Activated T-helper 1 cell treated with Interleukin-2 at 50 U/mL for 16 hours (primary cell): ENCODE measurements around the gene ADAM19.

Experiments used
- DNase-seq: peaks from one replicate; pipeline ENCODE4 v3.0.0-alpha.2; 2020; ENCODE audit warnings: low read depth

ADAM19 gene

GRCh38 chr5:157514974-157515373 lies 60.6 kb downstream of the ADAM19 start:
- no peak for DNase-seq

GRCh38 chr5:157513182-157513581 lies 62.4 kb downstream of the ADAM19 start:
- DNase-seq = no peak

- no peak for DNase-seq
Observed at GRCh38 chr5:157511651-157512644, 63.6 kb downstream of the ADAM19 start.

- DNase-seq = no peak
Observed at GRCh38 chr5:157510682-157511081, 64.9 kb downstream of the ADAM19 start.

GRCh38 chr5:157509587-157509986 lies 66.0 kb downstream of the ADAM19 start:
- DNase-seq = no peak

GRCh38 chr5:157509093-157509492 lies 66.5 kb downstream of the ADAM19 start:
- DNase-seq = no peak

- DNase-seq = no peak
Observed at GRCh38 chr5:157506981-157507780, 68.4 kb downstream of the ADAM19 start.

GRCh38 chr5:157506066-157506590 lies 69.4 kb downstream of the ADAM19 start:
- no peak for DNase-seq

GRCh38 chr5:157505496-157505895 lies 70.1 kb downstream of the ADAM19 start:
- DNase-seq = no peak

- DNase-seq = no peak
Observed at GRCh38 chr5:157504053-157504452, 71.5 kb downstream of the ADAM19 start.

- DNase-seq = no peak
Observed at GRCh38 chr5:157502143-157502647, 73.4 kb downstream of the ADAM19 start.

- no peak for DNase-seq
Observed at GRCh38 chr5:157497875-157498611, 77.5 kb downstream of the ADAM19 start.

- DNase-seq = no peak
Observed at GRCh38 chr5:157496864-157497263, 78.7 kb downstream of the ADAM19 start.

- DNase-seq = no peak
Observed at GRCh38 chr5:157494178-157494832, 81.3 kb downstream of the ADAM19 start.

- DNase-seq = no peak
Observed at GRCh38 chr5:157492886-157493285, 82.7 kb downstream of the ADAM19 start.

GRCh38 chr5:157491471-157491995 lies 84.0 kb downstream of the ADAM19 start:
- DNase-seq = no peak

- DNase-seq = no peak
Observed at GRCh38 chr5:157487358-157487757, 88.2 kb downstream of the ADAM19 start.

GRCh38 chr5:157486861-157487260 lies 88.7 kb downstream of the ADAM19 start:
- DNase-seq = no peak

- DNase-seq = no peak
Observed at GRCh38 chr5:157486221-157486681, 89.3 kb downstream of the ADAM19 start.

- no peak for DNase-seq
Observed at GRCh38 chr5:157485811-157486210, 89.8 kb downstream of the ADAM19 start.

GRCh38 chr5:157485340-157485739 lies 90.2 kb downstream of the ADAM19 start:
- no peak for DNase-seq
